ENCODE measurements around the gene LYPD6.

DNA sequence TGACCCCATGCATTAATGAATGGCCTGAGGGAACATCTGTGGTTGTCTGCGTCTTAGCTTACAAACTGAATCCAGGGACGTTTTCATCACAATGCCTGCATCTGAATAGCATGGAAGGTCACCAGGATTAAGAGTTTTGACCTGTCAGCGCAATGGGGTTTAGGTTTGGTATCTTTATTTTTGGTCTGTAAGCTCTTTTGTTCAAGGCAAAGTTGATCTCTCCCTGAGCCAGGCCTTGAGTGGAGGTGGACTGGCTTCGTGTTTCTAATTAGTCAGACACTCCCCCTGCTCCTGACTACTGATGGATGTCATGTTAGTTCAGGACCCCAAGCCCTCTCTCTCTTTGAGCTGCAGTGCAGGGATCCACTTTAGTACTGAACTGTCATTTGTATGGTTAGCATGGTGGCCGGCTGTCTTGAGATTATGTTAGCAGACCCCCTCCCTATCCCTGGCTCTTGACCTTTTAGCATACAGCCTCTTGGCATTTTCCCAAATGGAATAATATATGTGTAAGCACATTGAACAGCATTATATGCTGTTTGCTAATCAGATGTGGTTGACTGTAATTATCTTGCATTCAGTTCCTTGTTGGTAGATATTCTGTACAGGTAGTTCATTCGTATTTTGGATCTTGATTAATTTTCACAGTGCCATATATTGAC is 59.2 kb downstream of the LYPD6 start:
- TF ChIP-seq CTCF (conservative IDR thresholded peaks at IDR 0.05; ENCODE audit: low read length) (no peak), EZH2phosphoT487 (IDR thresholded peaks at IDR 0.05; ENCODE audit: borderline replicate concordance, low read depth, low read length) (no peak)

All from OCI-LY7 (cell line).